DOHH2 (cell line): ENCODE data around the gene SLC2A8.

Source experiments
- CTCF ChIP-seq: fragments of 200-600 bp; sonication (generic); IDR thresholded peaks from one replicate; pipeline ENCODE4 v1.5.1; 2014; ENCODE audit warnings: antibody characterized with exemption, mild to moderate bottlenecking, low read depth, low read length; ENCODE audit not compliant: poor library complexity, severe bottlenecking
- EZH2phosphoT487 ChIP-seq: fragments of 200-600 bp; sonication (generic); IDR thresholded peaks from 2 replicates; pipeline ENCODE4 v1.6.1; 2017; ENCODE audit warnings: borderline replicate concordance, mild to moderate bottlenecking, antibody characterized with exemption, low read length, moderate library complexity, mixed read lengths

GRCh38 chr9:127447416-127448111 lies 50.6 kb downstream of the SLC2A8 start:
- TF ChIP-seq CTCF (no peak), EZH2phosphoT487 (no peak)
